GM21619 (cell line): ENCODE measurements around the gene CCNC.
"Not testable (repeated sequence)": the region's sequence is repeated elsewhere in the genome, so short reads cannot be mapped to it uniquely, and the experiment has no call there.

Experiments
- ATAC-seq: cut with Tn5 transposase; IDR thresholded peaks from one replicate; pipeline ENCODE4 v1.9.1; 2021; ENCODE audit not compliant: unreplicated experiment

CCNC gene

GRCh38 chr6:99603421-99604165, 35.1 kb upstream of the CCNC start:
- ATAC-seq: peak; percentile 50

- ATAC-seq: peak; percentile 16
Observed at GRCh38 chr6:99602520-99603420, 34.3 kb upstream of the CCNC start.

- ATAC-seq: not testable (repeated sequence)
Observed at GRCh38 chr6:99594696-99595095, 26.2 kb upstream of the CCNC start.

- ATAC-seq: no peak
Observed at GRCh38 chr6:99592900-99593299, 24.4 kb upstream of the CCNC start.

- no peak for ATAC-seq
Observed at GRCh38 chr6:99591673-99592364, 23.4 kb upstream of the CCNC start.

- no peak for ATAC-seq
Observed at GRCh38 chr6:99590728-99591672, 22.5 kb upstream of the CCNC start.

- no peak for ATAC-seq
Observed at GRCh38 chr6:99589907-99590493, 21.5 kb upstream of the CCNC start.

- peak; percentile 19 for ATAC-seq
Observed at GRCh38 chr6:99589290-99589672, 20.8 kb upstream of the CCNC start.

GRCh38 chr6:99588618-99589289, 20.3 kb upstream of the CCNC start:
- ATAC-seq: peak; percentile 93

- ATAC-seq: no peak
Observed at GRCh38 chr6:99587792-99588191, 19.3 kb upstream of the CCNC start.

- no peak for ATAC-seq
Observed at GRCh38 chr6:99579781-99580180, 11.3 kb upstream of the CCNC start.

GRCh38 chr6:99575544-99576227, 7.2 kb upstream of the CCNC start:
- no peak for ATAC-seq

GRCh38 chr6:99573980-99574617, 5.6 kb upstream of the CCNC start:
- ATAC-seq: no peak

GRCh38 chr6:99563056-99563723, 5.3 kb downstream of the CCNC start:
- ATAC-seq: no peak

GRCh38 chr6:99560668-99561067, 7.8 kb downstream of the CCNC start:
- no peak for ATAC-seq

- no peak for ATAC-seq
Observed at GRCh38 chr6:99559057-99559456, 9.4 kb downstream of the CCNC start.

- ATAC-seq: no peak
Observed at GRCh38 chr6:99553888-99554287, 14.6 kb downstream of the CCNC start.
